T-helper 1 cell (primary cell): ENCODE data around the gene HMX3.
"Not testable (repeated sequence)": the region's sequence is repeated elsewhere in the genome, so short reads cannot be mapped to it uniquely, and the experiment has no call there.

Source experiments
- DNase-seq, 5 donors: peaks; one replicate each; pipeline ENCODE4 v3.0.0-alpha.2; 2012 to 2020

Gene HMX3

DNA sequence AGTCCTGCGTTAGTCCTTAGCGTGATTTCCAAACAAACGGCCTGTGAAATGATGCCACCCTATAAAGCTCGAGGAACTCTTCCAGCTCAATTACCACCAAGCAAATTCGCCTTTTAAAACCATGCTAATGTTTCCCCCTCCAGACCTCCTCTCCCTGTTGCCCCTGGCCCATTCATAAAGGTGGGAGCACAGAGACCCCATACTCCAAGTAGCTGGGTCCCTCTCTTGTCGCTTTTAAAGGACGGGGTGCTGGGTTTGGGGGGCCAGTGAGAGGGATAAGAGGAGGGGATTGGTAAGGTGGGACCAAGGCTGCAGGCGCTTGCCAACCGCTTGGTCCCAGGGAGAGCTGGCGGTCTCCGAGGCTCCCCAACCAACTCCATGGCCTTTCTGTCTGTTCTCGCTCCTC is 13.4 kb downstream of the HMX3 start:
- no peak for DNase-seq

GRCh38 chr10:123149568-123150270 is 13.9 kb downstream of the HMX3 start:
- peak in 2 of 5 donors; percentile 35 to 48 for DNase-seq

- DNase-seq, result no peak
Measured at GRCh38 chr10:123150271-123150985, 14.7 kb downstream of the HMX3 start.

DNA sequence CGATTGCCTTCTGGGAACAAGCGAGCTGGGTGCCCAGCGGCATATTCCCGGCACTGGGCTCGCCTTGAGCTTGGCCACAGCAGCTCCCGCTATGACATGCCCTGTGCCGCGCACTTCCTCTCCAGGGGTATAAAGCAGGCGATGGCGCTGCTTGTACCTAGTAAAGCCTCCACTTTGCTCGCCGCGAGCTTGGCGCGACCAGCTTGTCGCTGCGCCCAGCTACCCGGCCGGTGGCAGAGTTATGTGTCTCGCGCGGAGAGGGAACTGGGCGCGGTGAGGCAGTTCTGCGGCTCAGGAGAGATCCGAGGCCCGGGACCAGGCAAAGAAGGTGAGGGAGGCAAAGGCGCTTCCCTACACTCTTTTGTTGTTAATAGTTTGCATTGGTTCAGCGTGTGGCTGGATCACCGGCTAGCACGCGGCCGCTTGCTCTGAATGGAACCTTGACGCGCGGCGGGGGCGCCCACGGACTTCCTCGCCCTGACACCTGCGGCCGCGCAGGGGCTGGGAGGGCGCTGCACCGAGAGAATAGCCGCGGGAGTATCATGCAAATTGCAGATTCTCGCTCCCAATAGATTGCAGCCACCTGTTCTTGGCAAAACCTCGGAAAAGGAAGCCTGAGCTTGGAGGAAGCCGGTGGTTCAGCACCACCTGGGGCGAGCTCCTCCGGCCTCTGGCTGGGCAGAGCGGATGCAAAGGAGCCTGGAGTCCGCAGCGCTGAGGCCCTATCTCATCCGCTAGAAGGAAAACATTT is 15.4 kb downstream of the HMX3 start:
- DNase-seq, result peak in 1 of 5 donors; percentile 49

DNA sequence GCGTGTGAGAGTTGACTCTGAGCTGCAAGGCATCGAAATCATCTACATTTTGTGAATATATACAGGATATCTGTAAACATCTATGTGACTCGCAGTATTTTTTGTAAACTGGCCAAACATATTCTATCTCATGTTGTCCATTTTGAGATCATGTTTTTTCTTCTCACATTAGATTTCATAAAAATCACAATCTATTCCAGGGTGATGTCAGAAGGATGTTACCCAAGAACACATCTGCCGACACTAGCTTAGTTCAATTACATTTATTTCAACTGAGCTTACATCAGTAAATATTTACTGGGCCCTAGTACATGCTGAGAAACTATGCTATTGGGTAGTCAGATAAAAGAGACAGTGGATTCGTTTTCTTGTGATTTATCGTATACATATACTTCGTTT is 16.0 kb downstream of the HMX3 start:
- DNase-seq, result no peak

DNA sequence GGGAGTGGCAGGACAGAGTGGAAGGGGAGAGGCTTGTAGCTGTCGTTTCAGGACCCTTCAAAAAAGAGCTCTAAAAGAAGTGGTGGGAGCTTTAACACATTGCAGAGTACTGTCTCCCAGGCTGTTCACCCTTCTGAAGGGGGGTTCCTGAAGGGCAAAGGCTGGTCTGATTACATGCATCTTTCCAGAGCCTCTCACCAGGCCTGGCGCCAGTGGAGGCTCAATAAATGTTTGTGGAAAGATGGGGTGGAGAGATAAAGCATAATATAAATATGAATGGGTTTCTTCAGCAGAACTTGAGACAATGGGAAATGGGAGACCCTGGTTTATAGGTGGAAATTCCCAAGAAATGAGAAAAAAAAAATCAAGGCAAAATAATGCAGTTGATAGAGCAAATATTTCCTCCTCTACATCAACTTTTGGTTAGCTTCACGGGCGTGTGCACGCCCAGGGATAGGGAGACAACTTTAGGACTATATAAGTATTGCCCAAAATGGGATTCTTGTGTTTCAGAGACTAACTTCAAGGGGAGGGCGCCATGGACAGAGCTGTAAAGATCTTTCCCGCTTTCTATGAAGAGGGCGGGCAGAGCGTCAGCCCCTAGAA is 17.8 kb downstream of the HMX3 start:
- DNase-seq, result no peak

GRCh38 chr10:123154092-123154710 is 18.4 kb downstream of the HMX3 start, which contains the start of gene BUB3:
Gene BUB3, plus strand, starts transcription at chr10:123154402. Its CDS starts 516 bp downstream, at chr10:123154918.
- peak; percentile 76 to 99 (median 91) for DNase-seq

DNA sequence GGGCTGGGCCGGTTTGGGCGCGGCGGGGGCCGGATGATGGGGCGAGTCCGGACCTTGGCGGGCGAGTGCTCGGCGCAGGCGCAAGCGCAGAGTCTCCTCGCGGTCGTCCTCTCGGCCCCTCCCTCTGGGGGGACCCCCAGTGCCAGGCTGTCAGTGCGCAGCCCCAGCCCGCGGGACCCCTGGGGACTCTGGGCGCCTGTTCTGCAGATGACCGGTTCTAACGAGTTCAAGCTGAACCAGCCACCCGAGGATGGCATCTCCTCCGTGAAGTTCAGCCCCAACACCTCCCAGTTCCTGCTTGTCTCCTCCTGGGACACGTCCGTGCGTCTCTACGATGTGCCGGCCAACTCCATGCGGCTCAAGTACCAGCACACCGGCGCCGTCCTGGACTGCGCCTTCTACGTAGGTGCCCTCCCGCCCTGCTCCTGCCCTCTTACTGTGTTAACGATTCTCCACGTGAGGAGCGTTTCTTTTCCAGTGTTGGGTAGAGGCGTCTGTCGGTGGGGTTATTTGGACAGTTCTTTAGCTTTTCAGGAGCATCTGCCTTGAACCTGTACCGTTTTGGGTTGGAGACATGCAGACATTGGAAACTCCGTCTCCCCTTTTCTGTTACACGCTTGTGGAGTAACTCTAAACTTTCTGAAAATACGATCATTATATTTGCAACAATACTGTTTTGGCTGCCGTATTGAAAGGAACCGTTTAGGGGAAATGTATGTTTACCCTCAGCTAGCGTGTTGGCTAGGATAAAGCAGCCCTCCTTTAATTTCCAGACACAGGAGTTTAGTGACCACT is 19.1 kb downstream of the HMX3 start:
- peak in 2 of 5 donors; percentile 37 to 59 for DNase-seq

DNA sequence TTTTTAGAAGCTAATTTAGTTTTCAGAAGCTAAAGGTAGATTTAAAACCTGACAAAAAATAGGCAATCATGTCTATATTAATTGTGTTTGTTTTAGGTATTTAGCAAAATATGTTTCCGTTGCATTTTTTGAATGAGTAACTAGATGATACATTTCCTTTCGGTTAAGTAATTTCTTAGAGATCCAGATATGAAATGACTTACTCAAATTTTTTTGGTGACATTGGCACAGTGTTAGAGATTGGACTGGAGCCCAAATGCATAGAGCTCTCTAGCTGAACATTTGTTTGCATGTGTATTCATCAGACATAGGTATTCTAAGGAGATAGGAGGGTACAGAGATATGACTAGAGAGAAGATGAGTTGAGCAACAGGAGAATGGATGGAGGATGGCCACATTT is 20.3 kb downstream of the HMX3 start:
- no peak for DNase-seq

GRCh38 chr10:123157210-123157609 is 21.4 kb downstream of the HMX3 start:
- no peak for DNase-seq

DNA sequence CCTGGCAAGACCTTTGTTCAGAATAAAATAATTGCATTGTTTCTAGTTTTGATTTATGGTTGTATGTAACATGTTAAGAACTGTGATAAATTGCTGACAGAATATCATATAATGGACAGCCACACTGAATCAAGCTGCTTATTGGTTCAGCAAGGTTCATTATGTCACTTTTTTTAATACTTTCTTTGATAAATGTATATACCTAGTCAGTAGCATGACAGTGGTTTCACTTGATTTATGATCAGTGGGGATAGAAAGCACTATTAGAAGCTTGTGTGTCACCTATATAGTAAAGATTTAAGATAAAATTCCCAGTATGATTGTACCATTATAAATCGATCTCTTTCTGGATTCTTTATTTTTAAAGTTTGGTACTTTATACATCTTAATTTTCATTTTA is 22.9 kb downstream of the HMX3 start:
- no peak for DNase-seq

DNA sequence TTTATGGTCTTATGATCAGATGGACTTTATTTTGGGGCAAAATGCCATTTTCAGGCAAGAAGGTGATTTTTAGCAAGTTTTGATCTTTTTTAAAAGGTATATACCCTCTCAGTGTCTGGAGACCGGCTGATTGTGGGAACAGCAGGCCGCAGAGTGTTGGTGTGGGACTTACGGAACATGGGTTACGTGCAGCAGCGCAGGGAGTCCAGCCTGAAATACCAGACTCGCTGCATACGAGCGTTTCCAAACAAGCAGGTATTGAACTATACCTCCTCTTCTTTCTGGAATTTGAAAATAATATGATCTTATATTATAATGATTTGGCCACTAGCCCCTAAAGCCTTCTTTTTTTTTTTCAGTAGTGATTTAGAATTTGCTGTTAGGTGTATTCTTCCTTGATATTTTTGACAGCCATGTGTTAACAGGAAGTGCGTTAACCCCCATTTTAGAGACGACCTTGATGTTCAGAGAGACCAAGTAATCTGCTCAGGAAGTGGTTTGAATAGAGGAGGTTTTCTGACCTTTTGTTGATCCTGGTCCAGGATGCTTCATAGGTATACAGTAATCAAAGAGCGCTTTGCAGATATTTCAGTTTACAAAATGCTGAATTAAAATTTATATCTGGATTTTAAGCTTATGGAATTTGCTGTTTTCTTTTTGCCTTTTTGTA is 24.7 kb downstream of the HMX3 start:
- DNase-seq, result peak in 1 of 5 donors; percentile 62

GRCh38 chr10:123164319-123164718 is 28.5 kb downstream of the HMX3 start:
- DNase-seq, result no peak

DNA sequence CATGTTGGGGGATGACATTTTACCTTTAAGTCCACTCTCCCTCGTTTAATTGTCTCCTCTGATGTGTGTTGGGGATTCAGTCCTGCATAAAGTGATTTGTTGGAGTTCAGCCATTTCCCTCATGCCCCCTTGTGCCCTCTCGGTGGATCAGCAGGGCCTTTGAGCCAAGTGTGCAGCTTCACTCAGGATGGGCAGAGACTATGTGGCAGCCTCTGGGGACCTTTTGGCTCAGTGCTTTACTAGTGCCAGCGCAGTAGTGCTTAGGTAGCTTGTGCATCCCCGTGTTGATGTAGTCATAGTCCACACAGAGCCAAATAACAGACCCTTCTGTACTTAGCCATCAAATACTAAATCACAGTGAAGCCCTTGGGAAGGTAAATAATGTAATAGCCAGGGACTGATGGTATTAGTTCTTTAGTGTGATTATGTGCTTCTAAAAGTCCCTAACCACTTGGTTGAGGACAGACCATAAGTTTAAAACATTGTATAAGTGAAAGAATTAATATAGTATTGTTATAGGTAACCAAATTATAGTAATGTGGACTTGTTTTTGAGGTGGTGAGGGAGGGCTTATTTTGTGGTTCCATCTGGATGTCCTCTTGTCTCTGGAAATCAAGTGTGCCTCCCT is 29.8 kb downstream of the HMX3 start:
- no peak for DNase-seq

GRCh38 chr10:123166618-123167017 is 30.8 kb downstream of the HMX3 start:
- no peak for DNase-seq

DNA sequence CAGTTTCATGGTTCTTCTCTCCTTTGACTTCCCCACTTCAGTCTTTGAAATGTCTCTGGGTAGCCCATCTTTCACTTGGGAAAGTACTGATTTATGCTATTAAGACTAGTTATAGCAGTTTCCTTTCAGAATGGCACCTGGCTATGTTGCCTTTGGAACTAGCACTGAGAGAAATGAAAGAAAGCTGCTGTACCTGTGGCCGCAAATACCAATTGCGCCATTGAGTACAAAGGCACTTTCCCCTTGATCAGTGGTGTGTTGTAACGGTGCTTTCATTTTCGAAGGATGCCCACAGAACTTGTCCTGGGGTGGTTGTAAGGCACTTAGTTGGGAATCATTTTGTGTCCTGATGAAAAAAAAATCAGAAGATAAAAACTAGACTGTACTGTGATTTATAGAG is 35.2 kb downstream of the HMX3 start:
- no peak for DNase-seq

DNA sequence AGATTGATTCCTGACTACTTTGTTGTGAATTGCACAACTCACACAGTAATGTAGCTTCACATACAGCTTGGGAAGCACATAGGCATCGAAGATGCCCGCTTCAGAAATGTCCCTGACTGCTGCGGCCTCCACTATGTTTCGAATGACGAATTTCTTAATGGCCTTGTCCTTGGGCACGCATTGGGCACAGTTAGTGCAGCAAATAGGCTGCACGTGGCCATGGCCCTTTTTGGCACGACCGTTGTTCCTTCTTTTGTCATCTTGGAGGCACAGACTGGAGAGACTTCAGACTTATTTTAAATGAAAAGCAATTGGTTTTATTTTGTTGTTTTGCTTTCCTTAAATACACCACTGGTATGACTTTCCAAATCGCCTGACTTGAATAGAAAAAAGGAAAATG is 35.8 kb downstream of the HMX3 start:
- not testable (repeated sequence) for DNase-seq

DNA sequence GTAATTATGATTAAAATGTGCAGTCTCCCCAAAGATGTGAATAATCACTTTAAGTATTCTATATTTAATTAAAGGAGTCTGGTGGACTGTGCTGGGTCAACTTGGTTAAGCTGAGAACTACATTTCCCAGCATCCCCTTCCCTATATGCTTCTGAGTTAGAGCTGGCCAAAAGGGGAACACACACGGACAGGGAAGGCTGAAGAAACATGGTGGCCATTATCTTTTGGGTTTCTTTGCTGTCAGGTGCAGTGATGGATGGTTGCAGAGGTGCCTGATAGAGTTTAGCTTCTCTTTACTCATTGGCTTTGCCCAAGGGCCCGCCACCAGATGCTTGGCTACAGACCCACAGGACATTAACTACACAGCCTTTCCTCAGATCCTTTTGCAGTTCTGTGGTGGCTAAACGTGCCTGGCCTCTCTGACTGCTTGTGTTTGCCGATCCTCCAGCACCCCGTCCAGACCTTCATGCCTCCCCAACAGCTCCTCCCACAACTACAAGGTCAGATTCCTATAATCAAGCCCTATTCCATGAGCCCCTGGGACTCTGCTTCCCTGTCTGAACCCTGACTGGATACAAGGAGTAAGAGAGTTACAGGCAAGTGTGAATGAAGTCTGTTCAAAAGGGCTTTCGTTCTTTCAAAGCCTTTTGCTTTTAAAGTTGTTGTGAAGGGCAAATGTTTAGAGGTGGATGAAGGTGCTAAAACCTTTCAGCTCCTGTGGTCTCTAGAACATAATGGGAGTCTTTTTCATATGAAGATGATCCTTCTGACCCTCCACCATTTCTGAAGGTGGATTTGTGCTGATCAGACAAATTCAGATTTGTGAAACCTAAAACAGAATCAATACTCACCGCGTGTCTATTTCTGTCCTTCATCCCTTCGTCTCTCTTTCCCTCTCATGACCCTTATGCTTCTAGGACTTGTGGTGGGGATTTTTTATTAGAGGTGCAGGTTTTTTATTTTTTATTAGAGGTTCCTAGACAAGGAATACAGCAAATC is 39.9 kb downstream of the HMX3 start:
- DNase-seq, result no peak

DNA sequence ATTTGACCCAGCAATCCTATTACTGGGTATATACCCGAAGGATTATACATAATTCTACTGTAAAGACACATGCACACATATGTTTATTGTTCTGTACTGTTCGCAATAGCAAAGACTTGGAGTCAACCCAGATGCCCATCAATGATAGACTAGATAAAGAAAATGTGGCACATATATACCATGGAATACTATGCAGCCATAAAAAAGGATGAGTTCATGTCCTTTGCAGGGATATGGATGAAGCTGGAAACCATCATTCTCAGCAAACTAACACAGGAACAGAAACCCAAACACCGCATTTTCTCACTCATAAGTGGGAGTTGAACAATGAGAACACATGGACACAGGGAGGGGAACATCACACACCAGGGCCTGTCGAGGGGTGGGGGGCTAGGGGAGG is 42.6 kb downstream of the HMX3 start:
- DNase-seq, result not testable (repeated sequence)
